WTC11 (cell line): ENCODE measurements around the gene AGR2. TPM values are rescaled to one million over a fixed set of nuclear protein-coding genes. Genes with fewer than 3 reads are reported as not detected.
A peak's percentile ranks its signal among the peaks of the same experiment; 100 is the strongest.

Experiments used
- ATAC-seq: fragments of 200-7000 bp; cut with Tn5 transposase; 2 replicates; pipeline ENCODE4 v1.10.0; 2021; ENCODE audit warnings: mild to moderate bottlenecking, moderate library complexity
- CTCF ChIA-PET: fragments of 300-600 bp; sonication (Branson Sonifier 250); formaldehyde crosslinking; loops from one replicate; lab custom pipeline; 2021; ENCODE audit warnings: antibody characterized with exemption; lab: Charles Lee
- POLR2A ChIA-PET: fragments of 350-600 bp; sonication (Branson Sonifier 250); formaldehyde crosslinking; loops from one replicate; lab custom pipeline; 2021; ENCODE audit warnings: antibody characterized with exemption; lab: Charles Lee
- DNase-seq: peaks from one replicate; pipeline ENCODE4 v3.0.0; 2021; ENCODE audit warnings: low spot score
- H3K27ac Mint-ChIP-seq: 2 replicates; pipeline ENCODE4 v1.8.0; 2021; ENCODE audit warnings: mixed read lengths
- H3K27me3 Mint-ChIP-seq: 2 replicates; pipeline ENCODE4 v1.8.0; 2021; ENCODE audit warnings: low read depth, mild to moderate bottlenecking, moderate library complexity, mixed read lengths
- H3K36me3 Mint-ChIP-seq: 2 replicates; pipeline ENCODE4 v1.8.0; 2021; ENCODE audit warnings: mixed read lengths
- H3K4me1 Mint-ChIP-seq: 2 replicates; pipeline ENCODE4 v1.8.0; 2022; ENCODE audit warnings: mixed read lengths
- H3K4me3 Mint-ChIP-seq: 2 replicates; pipeline ENCODE4 v1.8.0; 2021; ENCODE audit warnings: mild to moderate bottlenecking, moderate library complexity, mixed read lengths
- H3K9me3 Mint-ChIP-seq: 2 replicates; pipeline ENCODE4 v1.8.0; 2021; ENCODE audit warnings: mixed read lengths
- CTCF ChIP-seq: fragments of 200-600 bp; IDR thresholded peaks from 2 replicates; pipeline ENCODE4 v1.8.0; 2022; ENCODE audit warnings: antibody characterized with exemption
- E2F4 ChIP-seq: sonication (generic); formaldehyde crosslinking; IDR thresholded peaks from 2 replicates; pipeline ENCODE4 v1.8.1; 2022; ENCODE audit warnings: low read depth, mild to moderate bottlenecking, moderate library complexity, missing genetic modification reagents, borderline replicate concordance
- ELF4 ChIP-seq: sonication (generic); formaldehyde crosslinking; IDR thresholded peaks from 2 replicates; pipeline ENCODE4 v1.8.1; 2022; ENCODE audit warnings: low read depth, mild to moderate bottlenecking, moderate library complexity, missing genetic modification reagents
- FOXP1 ChIP-seq: sonication (generic); formaldehyde crosslinking; IDR thresholded peaks from 2 replicates; pipeline ENCODE4 v1.8.0; 2022; ENCODE audit warnings: missing genetic modification reagents, mild to moderate bottlenecking, moderate library complexity, borderline replicate concordance
- GRHL2 ChIP-seq: fragments of 250-450 bp; sonication (Bioruptor Pico); IDR thresholded peaks from 2 replicates; pipeline ENCODE4 v1.8.0; 2022; ENCODE audit warnings: mild to moderate bottlenecking, moderate library complexity; ENCODE audit not compliant: insufficient replicate concordance, severe bottlenecking
- MYBL2 ChIP-seq: sonication (generic); formaldehyde crosslinking; IDR thresholded peaks from 2 replicates; pipeline ENCODE4 v1.8.1; 2023; ENCODE audit warnings: mild to moderate bottlenecking, moderate library complexity, missing genetic modification reagents
- NFYB ChIP-seq: sonication (generic); formaldehyde crosslinking; conservative IDR thresholded peaks from 2 replicates; pipeline ENCODE4 v1.8.0; 2022; ENCODE audit warnings: low read depth, missing genetic modification reagents
- NR3C1 ChIP-seq: sonication (generic); formaldehyde crosslinking; conservative IDR thresholded peaks from 2 replicates; pipeline ENCODE4 v1.8.1; 2023; ENCODE audit warnings: low read depth, mild to moderate bottlenecking, missing genetic modification reagents
- OVOL2 ChIP-seq: fragments of 250-450 bp; sonication (Bioruptor Pico); IDR thresholded peaks from 2 replicates; pipeline ENCODE4 v1.9.0; 2021; ENCODE audit warnings: mild to moderate bottlenecking, borderline replicate concordance
- STAT6 ChIP-seq: sonication (generic); formaldehyde crosslinking; conservative IDR thresholded peaks from 2 replicates; pipeline ENCODE4 v1.8.1; 2023; ENCODE audit warnings: mild to moderate bottlenecking, low read depth, missing genetic modification reagents, moderate library complexity
- TP53 ChIP-seq: sonication (generic); formaldehyde crosslinking; IDR thresholded peaks from 2 replicates; pipeline ENCODE4 v1.8.1; 2023; ENCODE audit warnings: mild to moderate bottlenecking, missing genetic modification reagents
- ZNF425 ChIP-seq: fragments of 250-450 bp; sonication (Bioruptor Pico); conservative IDR thresholded peaks from 2 replicates; pipeline ENCODE4 v1.9.0; 2021; ENCODE audit warnings: mild to moderate bottlenecking
- ZNF671 ChIP-seq: fragments of 250-450 bp; sonication (Bioruptor Pico); IDR thresholded peaks from 2 replicates; pipeline ENCODE4 v1.8.0; 2021; ENCODE audit warnings: mild to moderate bottlenecking
- total RNA-seq: library from RNA; stranded (reverse); gene quantifications from 3 replicates; pipeline ENCODE4 v1.2.3, GENCODE V29; 2021

The AGR2 gene
- total RNA-seq, 1 experiment from 2014 or later, result 1.6 TPM

- TF ChIP-seq CTCF, result no peak
- no peak for TF ChIP-seq GRHL2 (CRISPR knock-in tag)
- TF ChIP-seq MYBL2 (CRISPR knock-in tag), result no peak
- no peak for TF ChIP-seq NR3C1 (CRISPR knock-in tag)
- TF ChIP-seq FOXP1 (CRISPR knock-in tag), result no peak
- no peak for TF ChIP-seq ZNF671 (CRISPR knock-in tag)
- no peak for TF ChIP-seq E2F4
- TF ChIP-seq NFYB, result no peak
- no peak for TF ChIP-seq TP53
- TF ChIP-seq OVOL2 (CRISPR knock-in tag), result no peak
Observed at GRCh38 chr7:16745645-16746044, 59.2 kb downstream of the AGR2 start (continued).

- 0 out of 2 replicates have a peak, but pooled peaks have one; percentile 7 for TF ChIP-seq CTCF
- TF ChIP-seq ELF4 (CRISPR knock-in tag), result no peak
- ChIA-PET POLR2A (no interaction called here), CTCF (no interaction called here)
- no peaks in the 10 kb centered on the region for H3K27me3 Mint-ChIP-seq
- H3K9me3 Mint-ChIP-seq, result no peaks in the 10 kb centered on the region
- ATAC-seq (peak; percentile 68), DNase-seq (no peak)
- H3K4me1 Mint-ChIP-seq, result peaks cover 26% of the 10 kb centered on the region
- peak overlapping the region; percentile 3; the same call in 1 of the 2 replicates for H3K27ac Mint-ChIP-seq
- H3K36me3 Mint-ChIP-seq, result no peaks in the 10 kb centered on the region
- H3K4me3 Mint-ChIP-seq, result no peak overlapping the region
Observed at GRCh38 chr7:16744518-16745250, 60.1 kb downstream of the AGR2 start.

GRCh38 chr7:16743236-16743635, 61.6 kb downstream of the AGR2 start:
- Mint-ChIP-seq H3K4me3 (no peak overlapping the region), H3K36me3 (no peaks in the 10 kb centered on the region), H3K27me3 (no peaks in the 10 kb centered on the region), H3K4me1 (peaks cover 29% of the 10 kb centered on the region), H3K9me3 (no peaks in the 10 kb centered on the region), H3K27ac (no peak overlapping the region)
- CTCF ChIA-PET, result no interaction called here
- POLR2A ChIA-PET, result interaction anchor here (0.6 kb wide), 1 partner anchor 128 kb away, joined by 3 read pairs; no protein-coding TSS in a partner anchor
- DNase-seq (no peak), ATAC-seq (no peak)
- TF ChIP-seq ZNF425 (CRISPR knock-in tag), result no peak

GRCh38 chr7:16742547-16742946, 62.3 kb downstream of the AGR2 start:
- no peak for ATAC-seq
- Mint-ChIP-seq H3K27ac (no peak overlapping the region), H3K27me3 (no peaks in the 10 kb centered on the region), H3K4me3 (no peak overlapping the region), H3K36me3 (no peaks in the 10 kb centered on the region), H3K9me3 (no peaks in the 10 kb centered on the region), H3K4me1 (peaks cover 36% of the 10 kb centered on the region)
- CTCF ChIA-PET, result no interaction called here
- TF ChIP-seq STAT6 (CRISPR knock-in tag), result no peak
- DNase-seq, result no peak
- POLR2A ChIA-PET, result no interaction called here
